Thymus (tissue), 11 donors: ENCODE measurements around the gene TRIM52. TPM values are rescaled to one million over a fixed set of nuclear protein-coding genes. Genes with fewer than 3 reads are reported as not detected.

ENCODE experiments used
- DNase-seq, 9 donors: peaks; one replicate each; pipeline ENCODE4 v3.0.0-alpha.2; 2013; ENCODE audit warnings: low spot score in 9 of 9, low read depth in 6 of 9, missing footprints in 1 of 9
- H3K27ac ChIP-seq, 2 donors: one replicate each; pipeline ENCODE4 v1.5.1; 2013; ENCODE audit warnings: control low read depth in 1 of 2, low read depth in 1 of 2, low read length in 1 of 2, mild to moderate bottlenecking in 1 of 2, moderate library complexity in 1 of 2
- H3K27me3 ChIP-seq, 2 donors: one replicate each; pipeline ENCODE4 v1.5.1; 2013; ENCODE audit warnings: low read length in 1 of 2; ENCODE audit not compliant: control insufficient read depth in 2 of 2, insufficient read depth in 1 of 2
- H3K36me3 ChIP-seq, 2 donors: one replicate each; pipeline ENCODE4 v1.5.1; 2013; ENCODE audit warnings: low read length in 1 of 2, mild to moderate bottlenecking in 1 of 2, moderate library complexity in 1 of 2; ENCODE audit not compliant: control insufficient read depth in 2 of 2, insufficient read depth in 2 of 2
- H3K4me1 ChIP-seq, 2 donors: one replicate each; pipeline ENCODE4 v1.5.1; 2013; ENCODE audit warnings: low read length in 2 of 2; ENCODE audit not compliant: control insufficient read depth in 2 of 2, insufficient read depth in 2 of 2
- H3K4me3 ChIP-seq, 2 donors: one replicate each; pipeline ENCODE4 v1.5.1; 2013; ENCODE audit warnings: low read length in 2 of 2, control low read depth in 1 of 2, mild to moderate bottlenecking in 1 of 2
- H3K9me3 ChIP-seq, 2 donors: one replicate each; pipeline ENCODE4 v1.5.1; 2013; ENCODE audit warnings: low read length in 1 of 2, mild to moderate bottlenecking in 1 of 2; ENCODE audit not compliant: control insufficient read depth in 2 of 2, insufficient read depth in 1 of 2
- WGBS: extraction: QIAGEN DNeasy Blood & Tissue Kit; methylation state at CpG from one replicate; pipeline ENCODE4 v1.1.7; 2013; 5-methylcytosine and 5-hydroxymethylcytosine counted together
- polyA plus RNA-seq: library from polyadenylated mRNA; stranded (reverse); fragments of 200-250 nt; gene quantifications from one replicate; pipeline ENCODE4 v1.2.3, GENCODE V29; 2013
- total RNA-seq: library from RNA; stranded (reverse); fragments of 120-200 nt; gene quantifications from one replicate; pipeline ENCODE4 v1.2.4, GENCODE V29; 2013
- donor health status: healthy.

Gene TRIM52
- total and polyA plus RNA-seq, 2 donors = 10.7 to 35.2 TPM

- H3K27ac ChIP-seq = peak overlapping the region in 1 of 2 donors; percentile 97
- H3K9me3 ChIP-seq = peaks cover 0 to 2% of the 10 kb centered on the region in 2 donors
- 85% methylated on average over 7 of the region's 7 CpGs for WGBS
- H3K4me3 ChIP-seq = no peak overlapping the region
- peaks cover 24 to 43% of the 10 kb centered on the region in 2 donors for H3K4me1 ChIP-seq
- H3K27me3 ChIP-seq = no peaks in the 10 kb centered on the region
- DNase-seq = no peak
- peaks cover 52 to 63% of the 10 kb centered on the region in 2 donors for H3K36me3 ChIP-seq
These were observed 29.5 kb downstream of the TRIM52 start for GRCh38 chr5:181231432-181231831.

DNA sequence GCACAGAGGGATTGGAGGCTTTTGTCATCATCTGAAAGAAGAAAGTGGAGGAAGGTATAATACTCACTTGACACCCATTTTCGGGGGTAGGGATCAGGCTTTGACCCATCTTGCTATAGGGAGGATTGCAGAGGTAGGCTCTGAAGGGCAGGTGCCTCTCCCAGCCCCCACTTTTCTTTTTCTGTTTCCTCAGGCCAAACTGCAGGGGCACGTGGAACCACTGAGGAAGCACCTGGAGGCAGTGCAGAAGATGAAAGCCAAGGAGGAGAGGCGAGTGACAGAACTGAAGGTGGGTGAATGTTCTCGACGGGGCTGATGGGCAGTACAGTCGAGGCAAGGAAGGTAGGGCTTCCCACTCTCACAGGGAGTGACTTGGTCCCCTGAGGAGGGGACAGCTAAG lies 30.4 kb downstream of the TRIM52 start:
- 6% methylated on average over 6 of the region's 6 CpGs for WGBS
- peaks cover 43 to 54% of the 10 kb centered on the region in 2 donors for H3K36me3 ChIP-seq
- peak overlapping the region; percentile 55 to 97 for H3K27ac ChIP-seq
- H3K27me3 ChIP-seq = no peaks in the 10 kb centered on the region
- DNase-seq = peak in 4 of 9 donors; percentile 74 to 89 (median 77)
- H3K9me3 ChIP-seq = peaks cover 0 to 2% of the 10 kb centered on the region in 2 donors
- H3K4me1 ChIP-seq = peaks cover 30 to 50% of the 10 kb centered on the region in 2 donors
- H3K4me3 ChIP-seq = peak overlapping the region; percentile 16 to 28

DNA sequence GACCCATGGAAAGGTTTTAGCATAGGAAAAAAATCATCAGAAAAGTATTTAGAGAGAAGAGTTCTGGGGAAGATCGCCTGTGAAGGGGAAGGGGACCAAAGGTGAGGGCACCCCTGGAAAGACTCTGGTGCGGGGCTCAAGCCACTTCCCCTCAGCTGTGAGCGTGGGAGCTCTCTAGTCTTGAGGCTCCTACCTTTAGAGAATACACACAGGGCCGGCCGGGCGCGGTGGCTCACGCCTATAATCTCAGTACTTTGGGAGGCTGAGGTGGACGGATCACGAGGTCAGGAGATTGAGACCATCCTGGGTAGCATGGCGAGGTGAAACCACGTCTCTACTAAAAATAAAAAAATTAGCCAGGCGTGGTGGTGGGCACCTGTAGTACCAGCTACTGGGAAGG lies 30.9 kb downstream of the TRIM52 start:
- peaks cover 38 to 52% of the 10 kb centered on the region in 2 donors for H3K36me3 ChIP-seq

DNA sequence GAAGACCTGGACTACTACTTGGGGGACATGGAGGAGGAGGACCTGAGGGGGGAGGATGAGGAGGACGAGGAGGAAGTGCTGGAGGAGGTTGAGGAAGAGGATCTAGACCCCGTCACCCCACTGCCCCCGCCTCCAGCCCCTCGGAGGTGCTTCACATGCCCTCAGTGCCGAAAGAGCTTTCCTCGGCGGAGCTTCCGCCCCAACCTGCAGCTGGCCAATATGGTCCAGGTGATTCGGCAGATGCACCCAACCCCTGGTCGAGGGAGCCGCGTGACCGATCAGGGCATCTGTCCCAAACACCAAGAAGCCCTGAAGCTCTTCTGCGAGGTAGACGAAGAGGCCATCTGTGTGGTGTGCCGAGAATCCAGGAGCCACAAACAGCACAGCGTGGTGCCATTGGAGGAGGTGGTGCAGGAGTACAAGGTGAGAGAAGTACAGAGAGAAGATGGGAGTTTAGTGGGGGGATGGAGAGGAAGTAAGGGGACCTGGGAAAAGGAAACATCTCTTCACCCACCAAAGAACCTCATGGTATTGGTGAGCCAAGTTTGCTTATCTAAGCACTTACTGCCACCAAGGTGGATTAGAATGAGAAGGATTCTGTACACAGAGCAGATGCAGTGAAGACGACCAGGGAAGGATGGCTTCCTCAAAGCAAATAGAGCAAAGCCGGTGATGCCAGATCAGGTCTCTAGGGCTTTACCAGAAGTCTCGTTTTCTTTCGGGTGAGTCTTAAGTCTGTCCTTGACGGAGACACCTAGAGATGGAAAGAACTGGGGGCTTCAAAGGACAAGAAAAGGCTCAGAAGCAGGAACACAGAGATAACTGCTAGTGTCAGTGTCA lies 36.3 kb downstream of the TRIM52 start:
- H3K27ac ChIP-seq = peak overlapping the region; percentile 94 to 98
- peaks cover 0 to 18% of the 10 kb centered on the region in 2 donors for H3K27me3 ChIP-seq
- WGBS = 59% methylated on average over 22 of the region's 22 CpGs
- H3K9me3 ChIP-seq = peaks cover 0 to under 1% of the 10 kb centered on the region in 2 donors
- DNase-seq = peak in 1 of 9 donors; percentile 50
- peaks cover 31 to 51% of the 10 kb centered on the region in 2 donors for H3K4me1 ChIP-seq
- peak overlapping the region; percentile 64 to 91 for H3K4me3 ChIP-seq
- peaks cover 3 to 13% of the 10 kb centered on the region in 2 donors for H3K36me3 ChIP-seq

More for the DNA sequence above, 30.9 kb downstream of the TRIM52 start:
- H3K27me3 ChIP-seq = no peaks in the 10 kb centered on the region
- peaks cover 35 to 55% of the 10 kb centered on the region in 2 donors for H3K4me1 ChIP-seq
- peak in 1 of 9 donors; percentile 39 for DNase-seq
- peaks cover 0 to 2% of the 10 kb centered on the region in 2 donors for H3K9me3 ChIP-seq
- H3K27ac ChIP-seq = peak overlapping the region; percentile 73 to 97
- 65% methylated on average over 13 of the region's 13 CpGs for WGBS
- H3K4me3 ChIP-seq = peak overlapping the region; percentile 28 to 29

DNA sequence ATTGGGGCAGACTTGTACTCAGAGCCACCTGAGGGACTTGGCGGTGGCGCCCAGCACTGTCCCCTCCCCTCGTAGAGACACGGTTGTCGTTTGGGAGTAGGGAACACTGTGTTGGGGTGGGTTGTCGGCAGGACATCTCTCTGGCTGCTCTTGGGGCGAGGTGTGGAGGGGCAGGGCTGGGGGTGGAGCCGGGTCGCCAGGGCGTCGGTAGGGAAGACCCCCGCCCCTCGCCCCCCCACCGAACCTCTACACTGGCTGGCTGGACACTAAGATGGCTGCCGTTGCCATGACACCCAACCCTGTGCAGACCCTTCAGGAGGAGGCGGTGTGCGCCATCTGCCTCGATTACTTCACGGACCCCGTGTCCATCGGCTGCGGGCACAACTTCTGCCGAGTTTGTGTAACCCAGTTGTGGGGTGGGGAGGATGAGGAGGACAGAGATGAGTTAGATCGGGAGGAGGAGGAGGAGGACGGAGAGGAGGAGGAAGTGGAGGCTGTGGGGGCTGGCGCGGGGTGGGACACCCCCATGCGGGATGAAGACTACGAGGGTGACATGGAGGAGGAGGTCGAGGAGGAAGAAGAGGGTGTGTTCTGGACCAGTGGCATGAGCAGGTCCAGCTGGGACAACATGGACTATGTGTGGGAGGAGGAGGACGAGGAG lies 37.1 kb downstream of the TRIM52 start:
- H3K9me3 ChIP-seq = peaks cover 0 to 4% of the 10 kb centered on the region in 2 donors
- peaks cover 23 to 44% of the 10 kb centered on the region in 2 donors for H3K4me1 ChIP-seq
- 3% methylated on average over 31 of the region's 31 CpGs for WGBS
- peaks cover 0 to 24% of the 10 kb centered on the region in 2 donors for H3K27me3 ChIP-seq
- DNase-seq = peak in 1 of 9 donors; percentile 71
- peak overlapping the region; percentile 94 to 98 for H3K27ac ChIP-seq
- H3K36me3 ChIP-seq = peaks cover 3 to 13% of the 10 kb centered on the region in 2 donors
- peak overlapping the region; percentile 64 to 91 for H3K4me3 ChIP-seq

GRCh38 chr5:181223058-181223728 lies 37.8 kb downstream of the TRIM52 start, which contains the start of gene TRIM41:
Gene TRIM41 (plus strand): TSS chr5:181223281. CDS start chr5:181224000, 719 bp downstream.
- WGBS = under 1% methylated on average over 59 of the region's 59 CpGs
- H3K27me3 ChIP-seq = peaks cover 0 to 31% of the 10 kb centered on the region in 2 donors
- DNase-seq = peak; percentile 89 to 99 (median 96)
- H3K27ac ChIP-seq = peak within 1 kb of the TSS; percentile 94 to 98
- peaks cover 3 to 13% of the 10 kb centered on the region in 2 donors for H3K36me3 ChIP-seq
- H3K4me3 ChIP-seq = peak within 1 kb of the TSS; percentile 64 to 91
- H3K4me1 ChIP-seq = peaks cover 19 to 46% of the 10 kb centered on the region in 2 donors
- peaks cover 0 to 4% of the 10 kb centered on the region in 2 donors for H3K9me3 ChIP-seq

DNA sequence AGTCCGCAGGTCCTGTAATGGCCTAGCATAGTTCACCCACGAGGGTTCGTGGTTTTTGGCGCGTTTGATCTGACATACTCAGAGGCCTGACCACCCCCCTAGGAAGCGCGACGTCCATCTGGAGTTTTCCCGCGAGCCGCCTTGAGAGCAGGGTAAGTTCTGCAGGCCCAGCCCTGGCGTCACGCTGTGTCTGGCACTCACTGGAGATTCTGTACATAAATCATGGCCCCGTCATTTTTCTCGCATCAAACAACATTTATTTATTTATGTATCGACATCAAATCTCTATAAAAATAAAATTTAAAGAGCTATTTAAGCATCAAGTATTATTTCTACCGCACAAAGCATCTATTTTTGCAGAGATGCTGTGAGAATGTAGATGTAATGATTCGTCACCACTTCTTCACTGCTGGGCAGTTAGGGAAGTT lies 38.3 kb downstream of the TRIM52 start:
- H3K9me3 ChIP-seq = peaks cover 0 to 4% of the 10 kb centered on the region in 2 donors
- peak overlapping the region; percentile 64 to 91 for H3K4me3 ChIP-seq
- peak overlapping the region; percentile 94 to 98 for H3K27ac ChIP-seq
- peaks cover under 1 to 9% of the 10 kb centered on the region in 2 donors for H3K36me3 ChIP-seq
- H3K4me1 ChIP-seq = peaks cover 24 to 50% of the 10 kb centered on the region in 2 donors
- H3K27me3 ChIP-seq = peaks cover 0 to 36% of the 10 kb centered on the region in 2 donors
- no peak for DNase-seq
- under 1% methylated on average over 18 of the region's 18 CpGs for WGBS

GRCh38 chr5:181221792-181222629 lies 38.9 kb downstream of the TRIM52 start:
- H3K27ac ChIP-seq = peak overlapping the region; percentile 94 to 98
- H3K4me3 ChIP-seq = peak overlapping the region; percentile 64 to 91
- peak; percentile 77 to 96 (median 86) for DNase-seq
- H3K4me1 ChIP-seq = peaks cover 28 to 55% of the 10 kb centered on the region in 2 donors
- peaks cover 3 to 43% of the 10 kb centered on the region in 2 donors for H3K27me3 ChIP-seq
- H3K9me3 ChIP-seq = peaks cover 0 to 4% of the 10 kb centered on the region in 2 donors
- peaks cover 0 to 6% of the 10 kb centered on the region in 2 donors for H3K36me3 ChIP-seq
- WGBS = 8% methylated on average over 50 of the region's 50 CpGs
